GM23338 (cell line): ENCODE data around the gene CRYBG3. TPM values are rescaled to one million over a fixed set of nuclear protein-coding genes. Genes with fewer than 3 reads are reported as not detected.

Experiments used
- ATAC-seq: fragments of 200-7000 bp; cut with Tn5 transposase; 3 replicates; pipeline ENCODE4 v1.9.1; 2020
- DNase-seq: peaks from one replicate; pipeline ENCODE4 v3.0.0-alpha.2; 2015; ENCODE audit warnings: low spot score
- H2AFZ ChIP-seq: fragments of 200-600 bp; sonication (generic); 2 replicates; pipeline ENCODE4 v1.8.0; 2016; ENCODE audit warnings: antibody characterized with exemption, mild to moderate bottlenecking, moderate library complexity
- H3F3A ChIP-seq: fragments of 200-600 bp; sonication (generic); replicated peaks from 2 replicates; pipeline ENCODE4 v1.8.0; 2017; ENCODE audit warnings: antibody characterized with exemption, mixed run types, low read depth
- H3K27ac ChIP-seq: fragments of 200-600 bp; sonication (generic); 2 replicates; pipeline ENCODE4 v1.6.1; 2016; ENCODE audit warnings: low read depth
- H3K27me3 ChIP-seq: fragments of 200-600 bp; sonication (generic); 2 replicates; pipeline ENCODE4 v1.8.0; 2016; ENCODE audit warnings: mild to moderate bottlenecking, mixed run types, moderate library complexity; ENCODE audit not compliant: insufficient read depth
- H3K36me3 ChIP-seq: fragments of 200-600 bp; sonication (generic); 2 replicates; pipeline ENCODE4 v1.8.0; 2016; ENCODE audit warnings: mild to moderate bottlenecking; ENCODE audit not compliant: insufficient read depth
- H3K4me1 ChIP-seq: fragments of 200-600 bp; sonication (generic); 2 replicates; pipeline ENCODE4 v1.8.0; 2016; ENCODE audit warnings: mild to moderate bottlenecking, moderate library complexity; ENCODE audit not compliant: insufficient read depth
- H3K4me2 ChIP-seq: fragments of 200-600 bp; sonication (generic); 2 replicates; pipeline ENCODE4 v1.7.1; 2017; ENCODE audit warnings: mixed run types
- H3K4me3 ChIP-seq: fragments of 200-600 bp; sonication (generic); 2 replicates; pipeline ENCODE4 v1.6.1; 2016; ENCODE audit warnings: mixed run types
- H3K79me2 ChIP-seq: fragments of 200-600 bp; sonication (generic); replicated peaks from 2 replicates; pipeline ENCODE4 v1.8.0; 2017; ENCODE audit warnings: mild to moderate bottlenecking; ENCODE audit not compliant: insufficient read depth
- H3K9me2 ChIP-seq: fragments of 200-600 bp; sonication (generic); 2 replicates; pipeline ENCODE4 v1.8.0; 2017; ENCODE audit not compliant: insufficient read depth
- H4K20me1 ChIP-seq: fragments of 200-600 bp; sonication (generic); replicated peaks from 2 replicates; pipeline ENCODE4 v1.8.0; 2017; ENCODE audit warnings: mild to moderate bottlenecking; ENCODE audit not compliant: insufficient read depth
- H3K27ac Mint-ChIP-seq: 2 replicates; pipeline ENCODE4 v1.8.0; 2020; ENCODE audit warnings: inconsistent platforms, mild to moderate bottlenecking, moderate library complexity, mixed read lengths
- H3K27me3 Mint-ChIP-seq: 3 replicates; pipeline ENCODE4 v1.8.0; 2022; ENCODE audit warnings: low read depth, mild to moderate bottlenecking, moderate library complexity, mixed read lengths, inconsistent platforms; ENCODE audit not compliant: insufficient read depth, poor library complexity
- H3K36me3 Mint-ChIP-seq: 3 replicates; pipeline ENCODE4 v1.8.0; 2021; ENCODE audit warnings: low read depth, mild to moderate bottlenecking, inconsistent platforms, moderate library complexity, mixed read lengths
- H3K4me1 Mint-ChIP-seq: 3 replicates; pipeline ENCODE4 v1.8.0; 2020; ENCODE audit warnings: mild to moderate bottlenecking, inconsistent platforms, mixed read lengths
- H3K4me3 Mint-ChIP-seq: 3 replicates; pipeline ENCODE4 v1.8.0; 2021; ENCODE audit warnings: moderate library complexity, mild to moderate bottlenecking, inconsistent platforms, mixed read lengths
- H3K9me3 Mint-ChIP-seq: 3 replicates; pipeline ENCODE4 v1.8.0; 2020; ENCODE audit warnings: moderate library complexity, mild to moderate bottlenecking, inconsistent platforms, mixed read lengths
- CREB1 ChIP-seq: fragments of 250-450 bp; sonication (Bioruptor Pico); IDR thresholded peaks from 2 replicates; pipeline ENCODE4 v1.5.0; 2020; ENCODE audit warnings: low read depth, mild to moderate bottlenecking, moderate library complexity
- CTCF ChIP-seq, 2 experiments: fragments of 200-600 bp in 1 of 2; sonication (generic) in 1 of 2; conservative IDR thresholded peaks; 2 replicates each; pipeline versions ENCODE4 v1.5.1 to v1.6.1; 2016 to 2017; ENCODE audit warnings: antibody characterized with exemption in 2 of 2, low read depth in 2 of 2, mild to moderate bottlenecking in 2 of 2, moderate library complexity in 1 of 2
- ETS1 ChIP-seq: IDR thresholded peaks from 2 replicates; pipeline ENCODE4 v1.6.1; 2016; ENCODE audit warnings: antibody characterized with exemption
- EZH2phosphoT487 ChIP-seq: fragments of 200-600 bp; sonication (generic); IDR thresholded peaks from one replicate; pipeline ENCODE4 v1.8.1; 2018; ENCODE audit warnings: antibody characterized with exemption; ENCODE audit not compliant: unreplicated experiment
- JUNB ChIP-seq: IDR thresholded peaks from one replicate; pipeline ENCODE4 v1.6.1; 2016; ENCODE audit warnings: antibody characterized with exemption; ENCODE audit not compliant: unreplicated experiment
- NANOG ChIP-seq: IDR thresholded peaks from 2 replicates; pipeline ENCODE4 v1.6.1; 2016; ENCODE audit warnings: antibody characterized with exemption, borderline replicate concordance
- POLR2AphosphoS5 ChIP-seq: IDR thresholded peaks from 2 replicates; pipeline ENCODE4 v1.6.1; 2016; ENCODE audit warnings: antibody characterized with exemption, low read depth
- REST ChIP-seq: IDR thresholded peaks from one replicate; pipeline ENCODE4 v1.6.1; 2018; ENCODE audit warnings: antibody characterized with exemption; ENCODE audit not compliant: unreplicated experiment
- STAT1 ChIP-seq: IDR thresholded peaks from one replicate; pipeline ENCODE4 v1.6.1; 2016; ENCODE audit warnings: antibody characterized with exemption; ENCODE audit not compliant: unreplicated experiment
- ZNF331 ChIP-seq: fragments of 250-450 bp; sonication (Bioruptor Pico); IDR thresholded peaks from 2 replicates; pipeline ENCODE4 v1.5.0; 2020; ENCODE audit warnings: low read depth, mild to moderate bottlenecking, moderate library complexity
- ZNF462 ChIP-seq: fragments of 250-450 bp; sonication (Bioruptor Pico); IDR thresholded peaks from 2 replicates; pipeline ENCODE4 v1.5.0; 2020; ENCODE audit warnings: mild to moderate bottlenecking, moderate library complexity
- polyA plus RNA-seq: library from polyadenylated mRNA; unstranded; fragments of >200 nt; fragmentation: Nextera tagmentation; extraction: Ambion mirVana; gene quantifications from 2 replicates; pipeline ENCODE4 v1.2.1, GENCODE V29; 2016
- total RNA-seq: library from RNA; depleted of rRNA; stranded (reverse); fragments of >200 nt; shearing (Covaris generic); gene quantifications from 2 replicates; pipeline ENCODE4 v1.2.3, GENCODE V29; 2014

The CRYBG3 gene
- total and polyA plus RNA-seq, 2 experiments from 2014 or later, result 2.3 to 8.9 TPM

GRCh38 chr3:97835761-97836160, 13.9 kb downstream of the CRYBG3 start:
- Histone ChIP-seq H3K36me3 (no peaks in the 10 kb centered on the region), H3K4me3 (no peak overlapping the region), H2AFZ (no peak overlapping the region), H3K27me3 (no peaks in the 10 kb centered on the region), H4K20me1 (no peaks in the 10 kb centered on the region), H3F3A (no peaks in the 10 kb centered on the region), H3K79me2 (no peaks in the 10 kb centered on the region), H3K4me1 (no peaks in the 10 kb centered on the region), H3K9me2 (no peaks in the 10 kb centered on the region), H3K4me2 (no peak overlapping the region), H3K27ac (no peak overlapping the region)
- H3K27me3 Mint-ChIP-seq, result peaks cover 2% of the 10 kb centered on the region
- no peak for TF ChIP-seq NANOG
- no peak for TF ChIP-seq REST
- no peak for TF ChIP-seq CREB1
- TF ChIP-seq JUNB, result no peak
- no peak for TF ChIP-seq ETS1
- TF ChIP-seq EZH2phosphoT487, result no peak
- TF ChIP-seq CTCF (conservative IDR thresholded peaks at IDR 0.05; ENCODE audit: low read depth in 2 of 2), result no peak
- no peak for TF ChIP-seq ZNF462 (CRISPR knock-in tag)
- TF ChIP-seq ZNF331 (CRISPR knock-in tag), result no peak
- no peak for TF ChIP-seq STAT1
- TF ChIP-seq POLR2AphosphoS5, result no peak
- no peak overlapping the region for H3K4me3 Mint-ChIP-seq
- peaks cover 6% of the 10 kb centered on the region for H3K36me3 Mint-ChIP-seq
- no peak overlapping the region for H3K27ac Mint-ChIP-seq
- ATAC-seq (no peak), DNase-seq (no peak)
- peaks cover 3% of the 10 kb centered on the region; the same call in 2 of the 3 replicates for H3K4me1 Mint-ChIP-seq
- peaks cover 3% of the 10 kb centered on the region; the same call in 2 of the 3 replicates for H3K9me3 Mint-ChIP-seq
